Liver (tissue), 9 donors: ENCODE results near the gene NBAS. TPM values are rescaled to one million over a fixed set of nuclear protein-coding genes. Genes with fewer than 3 reads are reported as not detected.

Source experiments
- DNase-seq: peaks from one replicate; pipeline ENCODE4 v3.0.0-alpha.2; 2017; ENCODE audit warnings: low spot score
- H3K27ac ChIP-seq, 2 donors: one replicate each; pipeline ENCODE4 v1.7.0; 2013; ENCODE audit warnings: inconsistent platforms in 2 of 2, low read length in 2 of 2, control low read depth in 1 of 2, low read depth in 1 of 2, mild to moderate bottlenecking in 1 of 2
- H3K27me3 ChIP-seq, 4 donors: one replicate each; pipeline versions ENCODE4 v1.6.1 to v1.7.0; 2013; ENCODE audit warnings: low read length in 3 of 4, inconsistent platforms in 1 of 4, mild to moderate bottlenecking in 1 of 4, moderate library complexity in 1 of 4; ENCODE audit not compliant: control insufficient read depth in 4 of 4, insufficient read depth in 4 of 4
- H3K36me3 ChIP-seq, 4 donors: one replicate each; pipeline versions ENCODE4 v1.6.1 to v1.7.0; 2013; ENCODE audit warnings: low read length in 3 of 4, mild to moderate bottlenecking in 3 of 4, low read depth in 1 of 4, moderate library complexity in 1 of 4; ENCODE audit not compliant: control insufficient read depth in 4 of 4, insufficient read depth in 3 of 4
- H3K4me1 ChIP-seq, 4 donors: one replicate each; pipeline versions ENCODE4 v1.6.1 to v1.7.0; 2013; ENCODE audit warnings: low read length in 3 of 4, mild to moderate bottlenecking in 3 of 4, moderate library complexity in 1 of 4; ENCODE audit not compliant: control insufficient read depth in 4 of 4, insufficient read depth in 4 of 4
- H3K4me3 ChIP-seq, 3 donors: one replicate each; pipeline versions ENCODE4 v1.6.1 to v1.7.0; 2013; ENCODE audit warnings: low read length in 3 of 3, control low read depth in 1 of 3, low read depth in 1 of 3, mild to moderate bottlenecking in 1 of 3
- H3K9ac ChIP-seq, 2 donors: one replicate each; pipeline ENCODE4 v1.7.0; 2013; ENCODE audit warnings: low read length in 2 of 2, mild to moderate bottlenecking in 2 of 2, moderate library complexity in 2 of 2, control low read depth in 1 of 2, low read depth in 1 of 2
- H3K9me3 ChIP-seq, 4 donors: one replicate each; pipeline versions ENCODE4 v1.6.1 to v1.7.0; 2013; ENCODE audit warnings: low read length in 3 of 4; ENCODE audit not compliant: control insufficient read depth in 4 of 4
- FOXA1 ChIP-seq: IDR thresholded peaks from 2 replicates; pipeline ENCODE4 v1.6.1; 2016; ENCODE audit warnings: antibody characterized with exemption
- GABPA ChIP-seq, 2 donors: IDR thresholded peaks in 1 of 2; conservative IDR thresholded peaks in 1 of 2; 2 replicates each; pipeline ENCODE4 v1.6.1; 2016; ENCODE audit warnings: antibody characterized with exemption in 2 of 2, mild to moderate bottlenecking in 1 of 2, moderate library complexity in 1 of 2
- HNF4A ChIP-seq, 2 donors: conservative IDR thresholded peaks; 2 replicates each; pipeline ENCODE4 v1.6.1; 2016; ENCODE audit warnings: antibody characterized with exemption in 2 of 2, mild to moderate bottlenecking in 2 of 2
- HNF4G ChIP-seq: IDR thresholded peaks from 2 replicates; pipeline ENCODE4 v1.6.1; 2016; ENCODE audit warnings: antibody characterized with exemption
- JUND ChIP-seq, 2 donors: IDR thresholded peaks; 2 replicates each; pipeline ENCODE4 v1.6.1; 2016; ENCODE audit warnings: antibody characterized with exemption in 2 of 2
- MAX ChIP-seq: IDR thresholded peaks from 2 replicates; pipeline ENCODE4 v1.6.1; 2016; ENCODE audit warnings: antibody characterized with exemption
- NR2F2 ChIP-seq: IDR thresholded peaks from 2 replicates; pipeline ENCODE4 v1.6.1; 2016; ENCODE audit warnings: antibody characterized with exemption
- REST ChIP-seq: IDR thresholded peaks from 2 replicates; pipeline ENCODE4 v1.6.1; 2016; ENCODE audit warnings: antibody characterized with exemption, mild to moderate bottlenecking
- SP1 ChIP-seq: IDR thresholded peaks from 2 replicates; pipeline ENCODE4 v1.6.1; 2018; ENCODE audit warnings: antibody characterized with exemption, mild to moderate bottlenecking
- TAF1 ChIP-seq: conservative IDR thresholded peaks from 2 replicates; pipeline ENCODE4 v1.6.1; 2016; ENCODE audit warnings: antibody characterized with exemption, mild to moderate bottlenecking
- YY1 ChIP-seq: IDR thresholded peaks from 2 replicates; pipeline ENCODE4 v1.6.1; 2016; ENCODE audit warnings: antibody characterized with exemption, mild to moderate bottlenecking
- ZBTB33 ChIP-seq: IDR thresholded peaks from 2 replicates; pipeline ENCODE4 v1.6.1; 2016; ENCODE audit warnings: antibody characterized with exemption
- WGBS: extraction: QIAGEN DNeasy Blood & Tissue Kit; methylation state at CpG from one replicate; pipeline ENCODE4 v1.1.7; 2013; 5-methylcytosine and 5-hydroxymethylcytosine counted together
- polyA plus RNA-seq, 2 donors: library from polyadenylated mRNA; stranded (reverse) in 1 of 2; unstranded in 1 of 2; fragments of 200-250 nt in 1 of 2; fragments of >200 nt in 1 of 2; fragmentation: Nextera tagmentation in 1 of 2; extraction: Ambion mirVana in 1 of 2; gene quantifications; one replicate each; pipeline versions ENCODE4 v1.2.1 to v1.2.3, GENCODE V29; 2013 to 2015
- total RNA-seq, 2 donors: library from RNA; depleted of rRNA; stranded (reverse); fragments of >200 nt; gene quantifications; one replicate each; pipeline ENCODE4 v1.2.3, GENCODE V29; 2014
- donor health status: healthy.
- donor health status: healthy.
- donor health status: healthy.
- donor health status: healthy.
- donor health status: healthy.

Gene NBAS
- total and polyA plus RNA-seq, 4 donors, result 10.5 to 40.0 (median 18.9) TPM

- Histone ChIP-seq H3K27ac (no peak overlapping the region), H3K9me3 (no peaks in the 10 kb centered on the region), H3K4me1 (peaks cover 4 to 15% (median 12%) of the 10 kb centered on the region in 4 donors), H3K4me3 (no peak overlapping the region), H3K27me3 (no peaks in the 10 kb centered on the region), H3K9ac (no peak overlapping the region), H3K36me3 (no peaks in the 10 kb centered on the region)
- no peak for TF ChIP-seq FOXA1
- TF ChIP-seq REST, result no peak
- TF ChIP-seq ZBTB33, result no peak
- TF ChIP-seq GABPA (IDR thresholded peaks at IDR 0.05 in 1 of 2, conservative IDR thresholded peaks at IDR 0.05 in 1 of 2), result no peak
- no peak for TF ChIP-seq HNF4G
- TF ChIP-seq YY1, result no peak
- no peak for TF ChIP-seq NR2F2
- TF ChIP-seq HNF4A (conservative IDR thresholded peaks at IDR 0.05), result no peak
- TF ChIP-seq SP1, result no peak
- WGBS, result 73% methylated on average over 6 of the region's 6 CpGs
- no peak for DNase-seq
Measured at GRCh38 chr2:15562354-15563031, 1.4 kb upstream of the NBAS start.

GRCh38 chr2:15561574-15562344 is 625 bp upstream of the NBAS start:
- Histone ChIP-seq H3K27ac (peak overlapping the region; percentile 66 to 67), H3K4me3 (peak overlapping the region; percentile 69 to 91 (median 82)), H3K4me1 (peaks cover 4 to 15% (median 12%) of the 10 kb centered on the region in 4 donors), H3K9ac (peak overlapping the region; percentile 30 to 90), H3K27me3 (no peaks in the 10 kb centered on the region), H3K36me3 (no peaks in the 10 kb centered on the region), H3K9me3 (no peaks in the 10 kb centered on the region)
- 8% methylated on average over 13 of the region's 13 CpGs for WGBS
- DNase-seq, result peak; percentile 41
- TF ChIP-seq ZBTB33 (no peak), REST (no peak), MAX (peak; percentile 1), TAF1 (peak; percentile 30), SP1 (peak; percentile 5), JUND (IDR thresholded peaks at IDR 0.05) (no peak), HNF4A (conservative IDR thresholded peaks at IDR 0.05) (peak in 1 of 2 donors; percentile 8)
